Gastrocnemius medialis (tissue), 4 donors: ENCODE results near the gene CC2D2A.

ENCODE experiments used
- POLR2A ChIP-seq, 2 donors: fragments of 450-650 bp; IDR thresholded peaks; one replicate each; pipeline ENCODE4 v1.6.1; 2017; ENCODE audit warnings: antibody characterized with exemption in 2 of 2, mild to moderate bottlenecking in 2 of 2, moderate library complexity in 2 of 2
- TF ChIP-seq, protein P1 (sequence below), 5 experiments: fragments of 450-650 bp in 3 of 5; fragments of 200-600 bp in 2 of 5; sonication (generic) in 2 of 5; IDR thresholded peaks in 4 of 5; conservative IDR thresholded peaks in 1 of 5; 1 replicate in 4 of 5; 2 replicates in 1 of 5; pipeline ENCODE4 v1.5.1; 2016 to 2019; ENCODE audit warnings: antibody characterized with exemption in 5 of 5, mild to moderate bottlenecking in 3 of 5, moderate library complexity in 3 of 5

DNA sequence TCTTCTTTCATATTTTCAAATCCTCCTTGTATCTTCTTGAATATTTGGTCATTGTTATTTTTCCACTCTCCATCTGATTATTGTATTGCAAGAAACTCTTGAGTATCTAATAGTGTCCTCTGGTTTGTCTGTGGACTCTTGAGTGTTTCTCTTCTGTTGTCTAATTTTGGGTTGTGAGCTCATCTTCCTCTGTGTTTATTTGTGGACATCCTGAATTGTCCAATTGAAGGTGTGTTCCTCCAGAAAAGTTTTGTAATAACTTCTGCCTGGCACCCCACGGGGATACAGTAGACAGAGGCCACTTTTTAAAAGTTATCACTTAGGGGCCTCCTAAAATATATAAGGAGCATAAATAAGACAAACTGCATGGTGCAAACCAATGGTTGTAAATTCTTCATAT lies 3.1 kb upstream of the CC2D2A start:
- TF ChIP-seq, protein P1, sequence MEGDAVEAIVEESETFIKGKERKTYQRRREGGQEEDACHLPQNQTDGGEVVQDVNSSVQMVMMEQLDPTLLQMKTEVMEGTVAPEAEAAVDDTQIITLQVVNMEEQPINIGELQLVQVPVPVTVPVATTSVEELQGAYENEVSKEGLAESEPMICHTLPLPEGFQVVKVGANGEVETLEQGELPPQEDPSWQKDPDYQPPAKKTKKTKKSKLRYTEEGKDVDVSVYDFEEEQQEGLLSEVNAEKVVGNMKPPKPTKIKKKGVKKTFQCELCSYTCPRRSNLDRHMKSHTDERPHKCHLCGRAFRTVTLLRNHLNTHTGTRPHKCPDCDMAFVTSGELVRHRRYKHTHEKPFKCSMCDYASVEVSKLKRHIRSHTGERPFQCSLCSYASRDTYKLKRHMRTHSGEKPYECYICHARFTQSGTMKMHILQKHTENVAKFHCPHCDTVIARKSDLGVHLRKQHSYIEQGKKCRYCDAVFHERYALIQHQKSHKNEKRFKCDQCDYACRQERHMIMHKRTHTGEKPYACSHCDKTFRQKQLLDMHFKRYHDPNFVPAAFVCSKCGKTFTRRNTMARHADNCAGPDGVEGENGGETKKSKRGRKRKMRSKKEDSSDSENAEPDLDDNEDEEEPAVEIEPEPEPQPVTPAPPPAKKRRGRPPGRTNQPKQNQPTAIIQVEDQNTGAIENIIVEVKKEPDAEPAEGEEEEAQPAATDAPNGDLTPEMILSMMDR (IDR thresholded peaks at IDR 0.05 in 4 of 5, conservative IDR thresholded peaks at IDR 0.05 in 1 of 5) = no peak
- no peak for TF ChIP-seq POLR2A (IDR thresholded peaks at IDR 0.05)
